Loucy (cell line): ENCODE results near the gene MRTFB.

Source experiments
- EZH2phosphoT487 ChIP-seq: fragments of 200-600 bp; IDR thresholded peaks from 2 replicates; pipeline ENCODE4 v1.6.1; 2018; ENCODE audit warnings: antibody characterized with exemption, mild to moderate bottlenecking, moderate library complexity, borderline replicate concordance
- TF ChIP-seq, protein P1 (sequence below): fragments of 200-600 bp; sonication (generic); conservative IDR thresholded peaks from 2 replicates; pipeline ENCODE4 v1.5.1; 2014; ENCODE audit warnings: mild to moderate bottlenecking, antibody characterized with exemption, low read length

DNA sequence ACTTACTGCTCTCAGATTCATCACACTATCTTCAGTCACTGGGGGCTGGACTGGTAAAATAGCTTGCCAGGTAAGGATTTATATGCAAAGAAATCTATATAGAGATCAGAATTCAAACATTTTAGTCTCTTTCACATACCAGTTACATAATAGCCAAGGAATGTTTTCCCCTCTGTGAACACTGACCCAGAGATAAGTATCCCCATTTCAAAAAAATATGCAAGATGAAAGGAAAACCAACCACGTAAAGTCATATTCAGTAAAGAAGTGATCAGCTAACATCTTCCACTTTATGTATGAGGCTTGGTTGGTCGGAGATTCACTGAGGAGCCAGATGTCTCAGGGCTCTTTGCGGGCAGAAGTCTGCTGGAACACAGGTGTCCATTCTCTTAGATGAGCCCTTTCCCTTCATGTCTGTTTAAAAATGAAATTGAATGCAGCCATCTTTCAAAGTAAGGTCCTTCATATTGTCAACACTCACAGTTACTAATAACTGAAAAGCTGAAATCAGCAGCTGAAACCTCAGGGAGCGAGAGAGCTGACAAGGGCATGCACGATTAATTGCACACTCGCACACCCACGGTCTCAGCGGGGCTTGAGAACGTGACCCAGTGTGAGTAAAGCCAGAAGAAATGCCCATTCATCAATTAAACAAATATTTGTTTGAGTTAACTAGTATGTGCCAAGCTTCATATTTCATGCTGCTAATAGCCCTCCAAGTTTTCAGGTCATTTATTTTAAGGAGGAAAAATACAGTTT lies 161.2 kb downstream of the MRTFB start:
- TF ChIP-seq EZH2phosphoT487, result no peak
- TF ChIP-seq, protein P1, sequence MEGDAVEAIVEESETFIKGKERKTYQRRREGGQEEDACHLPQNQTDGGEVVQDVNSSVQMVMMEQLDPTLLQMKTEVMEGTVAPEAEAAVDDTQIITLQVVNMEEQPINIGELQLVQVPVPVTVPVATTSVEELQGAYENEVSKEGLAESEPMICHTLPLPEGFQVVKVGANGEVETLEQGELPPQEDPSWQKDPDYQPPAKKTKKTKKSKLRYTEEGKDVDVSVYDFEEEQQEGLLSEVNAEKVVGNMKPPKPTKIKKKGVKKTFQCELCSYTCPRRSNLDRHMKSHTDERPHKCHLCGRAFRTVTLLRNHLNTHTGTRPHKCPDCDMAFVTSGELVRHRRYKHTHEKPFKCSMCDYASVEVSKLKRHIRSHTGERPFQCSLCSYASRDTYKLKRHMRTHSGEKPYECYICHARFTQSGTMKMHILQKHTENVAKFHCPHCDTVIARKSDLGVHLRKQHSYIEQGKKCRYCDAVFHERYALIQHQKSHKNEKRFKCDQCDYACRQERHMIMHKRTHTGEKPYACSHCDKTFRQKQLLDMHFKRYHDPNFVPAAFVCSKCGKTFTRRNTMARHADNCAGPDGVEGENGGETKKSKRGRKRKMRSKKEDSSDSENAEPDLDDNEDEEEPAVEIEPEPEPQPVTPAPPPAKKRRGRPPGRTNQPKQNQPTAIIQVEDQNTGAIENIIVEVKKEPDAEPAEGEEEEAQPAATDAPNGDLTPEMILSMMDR, result no peak
